ENCODE measurements around the gene ADRB2. TPM values are rescaled to one million over a fixed set of nuclear protein-coding genes. Genes with fewer than 3 reads are reported as not detected.

Gene ADRB2
- 2.1 TPM for total RNA-seq

DNA sequence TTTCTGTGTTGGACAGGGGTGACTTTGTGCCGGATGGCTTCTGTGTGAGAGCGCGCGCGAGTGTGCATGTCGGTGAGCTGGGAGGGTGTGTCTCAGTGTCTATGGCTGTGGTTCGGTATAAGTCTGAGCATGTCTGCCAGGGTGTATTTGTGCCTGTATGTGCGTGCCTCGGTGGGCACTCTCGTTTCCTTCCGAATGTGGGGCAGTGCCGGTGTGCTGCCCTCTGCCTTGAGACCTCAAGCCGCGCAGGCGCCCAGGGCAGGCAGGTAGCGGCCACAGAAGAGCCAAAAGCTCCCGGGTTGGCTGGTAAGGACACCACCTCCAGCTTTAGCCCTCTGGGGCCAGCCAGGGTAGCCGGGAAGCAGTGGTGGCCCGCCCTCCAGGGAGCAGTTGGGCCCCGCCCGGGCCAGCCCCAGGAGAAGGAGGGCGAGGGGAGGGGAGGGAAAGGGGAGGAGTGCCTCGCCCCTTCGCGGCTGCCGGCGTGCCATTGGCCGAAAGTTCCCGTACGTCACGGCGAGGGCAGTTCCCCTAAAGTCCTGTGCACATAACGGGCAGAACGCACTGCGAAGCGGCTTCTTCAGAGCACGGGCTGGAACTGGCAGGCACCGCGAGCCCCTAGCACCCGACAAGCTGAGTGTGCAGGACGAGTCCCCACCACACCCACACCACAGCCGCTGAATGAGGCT lies at the start of gene ADRB2:
Gene ADRB2, plus strand, starts transcription at position 559 of the 686 bp plus-strand sequence. CDS start 221 bp downstream, outside the sequence.

Other genes with a start within 250 kb of the ADRB2 start
- gene HTR4, start 172.1 kb upstream of the ADRB2 start, total RNA-seq = 5.5 TPM
- 0.92 TPM for gene SH3TC2, start 236.5 kb downstream of the ADRB2 start, total RNA-seq

All from diencephalon (tissue), 1 donor.